ENCODE results near the gene OGA. TPM values are rescaled to one million over a fixed set of nuclear protein-coding genes. Genes with fewer than 3 reads are reported as not detected.

Gene OGA
- polyA plus RNA-seq, 3 donors: 6.9 to 104 (median 15.3) TPM

DNA sequence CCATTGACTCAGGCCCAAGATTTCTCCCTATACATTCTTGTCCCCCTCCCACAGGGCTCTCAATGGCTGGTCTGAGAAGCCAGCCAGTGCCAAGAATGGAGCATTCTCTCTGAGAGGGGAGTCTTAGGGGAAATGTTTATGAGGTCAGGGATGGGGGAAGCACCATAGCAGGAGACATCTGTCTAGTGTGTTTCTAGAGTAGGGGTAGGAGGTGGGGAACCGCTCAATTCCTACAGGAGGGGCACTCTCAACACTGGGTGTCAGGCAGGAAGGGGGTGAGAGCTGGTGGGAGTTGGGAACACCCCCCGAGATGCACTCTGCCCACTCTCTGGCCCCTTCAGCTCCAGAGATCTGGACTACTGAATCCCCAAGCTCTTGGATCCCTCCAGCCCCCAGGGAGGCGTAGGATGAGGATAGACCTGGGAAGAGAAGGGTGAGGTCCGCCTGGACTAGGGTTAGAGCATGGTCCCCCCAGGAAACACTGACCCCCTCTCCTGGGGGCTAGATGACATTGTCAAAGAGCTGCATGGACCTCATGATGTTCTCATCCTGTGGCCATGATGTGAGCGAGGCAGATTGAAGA is 8.7 kb upstream of the OGA start:
- Histone ChIP-seq H2AFZ (ENCODE audit: insufficient read depth, low read depth, low read length, poor library complexity, severe bottlenecking) (no peak overlapping the region), H3K9ac (ENCODE audit: insufficient read depth, low read length, poor library complexity, severe bottlenecking) (no peak overlapping the region), H4K20me1 (ENCODE audit: insufficient read depth, low read length) (peaks cover 6% of the 10 kb centered on the region), H3K79me2 (ENCODE audit: insufficient read depth, low read length) (no peaks in the 10 kb centered on the region), H3K9me3 (replicated peaks in 1 of 2; ENCODE audit: control insufficient read depth in 1 of 2, insufficient read depth in 1 of 2, low read length in 2 of 2) (no peaks in the 10 kb centered on the region), H3K4me3 (replicated peaks in 1 of 3; ENCODE audit: low read depth in 2 of 3, low read length in 3 of 3) (no peak overlapping the region), H3K27me3 (ENCODE audit: control insufficient read depth in 2 of 2, insufficient read depth in 2 of 2, low read length in 2 of 2) (no peaks in the 10 kb centered on the region), H3K4me2 (replicated peaks; ENCODE audit: extremely low read depth, low read length, poor library complexity, severe bottlenecking) (no peak overlapping the region), H3K4me1 (ENCODE audit: control insufficient read depth in 1 of 2, insufficient read depth in 2 of 2, low read length in 2 of 2) (peaks cover 32 to 33% of the 10 kb centered on the region in 2 donors), H3K36me3 (replicated peaks in 1 of 2; ENCODE audit: control insufficient read depth in 1 of 2, insufficient read depth in 2 of 2, low read length in 2 of 2) (peaks cover 0 to 9% of the 10 kb centered on the region in 2 donors), H3K27ac (ENCODE audit: low read depth in 1 of 2, low read length in 2 of 2) (no peak overlapping the region)
- Mint-ChIP-seq H3K4me1 (peaks cover 30% of the 10 kb centered on the region), H3K4me3 (no peak overlapping the region), H3K27ac (no peak overlapping the region), H3K27me3 (ENCODE audit: low read depth in 3 of 3) (peaks cover 0 to 2% (median 0%) of the 10 kb centered on the region in 3 donors), H3K36me3 (peaks cover 10 to 14% of the 10 kb centered on the region in 2 donors), H3K9me3 (no peaks in the 10 kb centered on the region)
- WGBS (ENCODE audit: insufficient coverage): 100% methylated on average over 2 of the region's 5 CpGs
- TF ChIP-seq, protein P1, sequence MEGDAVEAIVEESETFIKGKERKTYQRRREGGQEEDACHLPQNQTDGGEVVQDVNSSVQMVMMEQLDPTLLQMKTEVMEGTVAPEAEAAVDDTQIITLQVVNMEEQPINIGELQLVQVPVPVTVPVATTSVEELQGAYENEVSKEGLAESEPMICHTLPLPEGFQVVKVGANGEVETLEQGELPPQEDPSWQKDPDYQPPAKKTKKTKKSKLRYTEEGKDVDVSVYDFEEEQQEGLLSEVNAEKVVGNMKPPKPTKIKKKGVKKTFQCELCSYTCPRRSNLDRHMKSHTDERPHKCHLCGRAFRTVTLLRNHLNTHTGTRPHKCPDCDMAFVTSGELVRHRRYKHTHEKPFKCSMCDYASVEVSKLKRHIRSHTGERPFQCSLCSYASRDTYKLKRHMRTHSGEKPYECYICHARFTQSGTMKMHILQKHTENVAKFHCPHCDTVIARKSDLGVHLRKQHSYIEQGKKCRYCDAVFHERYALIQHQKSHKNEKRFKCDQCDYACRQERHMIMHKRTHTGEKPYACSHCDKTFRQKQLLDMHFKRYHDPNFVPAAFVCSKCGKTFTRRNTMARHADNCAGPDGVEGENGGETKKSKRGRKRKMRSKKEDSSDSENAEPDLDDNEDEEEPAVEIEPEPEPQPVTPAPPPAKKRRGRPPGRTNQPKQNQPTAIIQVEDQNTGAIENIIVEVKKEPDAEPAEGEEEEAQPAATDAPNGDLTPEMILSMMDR (IDR thresholded peaks at IDR 0.05): no peak
- intact Hi-C loops (cut with micrococcal nuclease): no loop called here
- no peak for DNase-seq

DNA sequence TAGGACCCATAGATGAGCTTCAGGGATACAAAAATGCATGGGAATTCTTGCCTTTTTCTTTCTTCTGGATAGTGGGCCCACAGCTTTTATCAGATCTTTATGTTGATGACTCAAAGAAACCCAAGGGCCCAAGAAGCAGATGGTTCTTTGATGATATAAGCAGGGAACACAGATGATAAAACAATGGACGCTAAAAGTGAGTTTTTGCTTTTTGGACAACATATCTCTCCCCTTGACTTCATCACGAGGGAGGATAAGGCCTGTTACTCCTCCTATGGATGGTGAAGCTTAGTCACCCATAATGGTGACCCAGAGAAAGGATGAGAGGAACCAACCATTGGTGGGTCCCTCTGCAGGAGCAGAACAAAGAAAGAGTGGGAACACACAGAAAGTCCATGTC is 6.5 kb upstream of the OGA start:
- peaks cover 11 to 12% of the 10 kb centered on the region in 2 donors for H3K4me1 ChIP-seq (ENCODE audit: control insufficient read depth in 1 of 2, insufficient read depth in 2 of 2, low read length in 2 of 2)
- intact Hi-C loops (cut with micrococcal nuclease): no loop called here

More for the DNA sequence above, 6.5 kb upstream of the OGA start:
- TF ChIP-seq, protein P1 (IDR thresholded peaks at IDR 0.05): no peak
- Histone ChIP-seq H3K9ac (ENCODE audit: insufficient read depth, low read length, poor library complexity, severe bottlenecking) (no peak overlapping the region), H3K36me3 (replicated peaks in 1 of 2; ENCODE audit: control insufficient read depth in 1 of 2, insufficient read depth in 2 of 2, low read length in 2 of 2) (peaks cover 0 to 9% of the 10 kb centered on the region in 2 donors), H3K79me2 (ENCODE audit: insufficient read depth, low read length) (no peaks in the 10 kb centered on the region), H3K4me2 (replicated peaks; ENCODE audit: extremely low read depth, low read length, poor library complexity, severe bottlenecking) (no peak overlapping the region), H3K27me3 (ENCODE audit: control insufficient read depth in 2 of 2, insufficient read depth in 2 of 2, low read length in 2 of 2) (no peaks in the 10 kb centered on the region), H3K9me3 (replicated peaks in 1 of 2; ENCODE audit: control insufficient read depth in 1 of 2, insufficient read depth in 1 of 2, low read length in 2 of 2) (no peaks in the 10 kb centered on the region), H3K4me3 (replicated peaks in 1 of 3; ENCODE audit: low read depth in 2 of 3, low read length in 3 of 3) (no peak overlapping the region), H4K20me1 (ENCODE audit: insufficient read depth, low read length) (peaks cover 1% of the 10 kb centered on the region), H3K27ac (ENCODE audit: low read depth in 1 of 2, low read length in 2 of 2) (no peak overlapping the region), H2AFZ (ENCODE audit: insufficient read depth, low read depth, low read length, poor library complexity, severe bottlenecking) (no peak overlapping the region)
- Mint-ChIP-seq H3K4me1 (peaks cover 8% of the 10 kb centered on the region), H3K27ac (no peak overlapping the region), H3K4me3 (no peak overlapping the region), H3K27me3 (ENCODE audit: low read depth in 3 of 3) (peaks cover 0 to 2% (median 0%) of the 10 kb centered on the region in 3 donors), H3K36me3 (peaks cover 10 to 14% of the 10 kb centered on the region in 2 donors), H3K9me3 (no peaks in the 10 kb centered on the region)
- no peak for DNase-seq
- no CpG with 5 or more reads among the region's 2 CpGs for WGBS (ENCODE audit: insufficient coverage)

All from CD14-positive monocyte (primary cell).